Measurements from ENCODE around the gene MINDY4B.
A peak's percentile ranks its signal among the peaks of the same experiment; 100 is the strongest.

MINDY4B gene
- total RNA-seq, result 0 reads per million in 2 donors

DNA sequence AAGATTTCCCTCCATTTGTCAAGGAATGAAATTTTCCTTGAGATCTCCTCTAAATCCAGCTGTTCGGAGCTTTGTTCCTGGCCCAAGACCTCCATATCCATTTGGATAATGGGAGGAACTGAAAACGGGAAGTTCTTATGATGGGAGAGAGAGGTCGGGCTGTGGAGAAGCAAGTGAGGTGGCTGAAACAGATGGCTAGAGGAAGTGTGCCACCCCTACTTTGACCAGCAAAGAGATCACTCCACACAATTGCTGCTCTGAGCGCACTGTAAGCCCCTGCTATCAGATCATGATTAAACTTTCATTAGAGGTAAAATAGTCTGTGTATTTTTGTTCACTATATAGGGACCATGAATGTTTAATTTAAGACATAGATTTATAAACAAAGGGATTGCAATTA is at the start of gene MINDY4B:
MINDY4B (minus strand) TSS at position 101 of the 400 bp plus-strand sequence; CDS start at position 101, 0 bp downstream.
- DNase-seq, result no peak

DNA sequence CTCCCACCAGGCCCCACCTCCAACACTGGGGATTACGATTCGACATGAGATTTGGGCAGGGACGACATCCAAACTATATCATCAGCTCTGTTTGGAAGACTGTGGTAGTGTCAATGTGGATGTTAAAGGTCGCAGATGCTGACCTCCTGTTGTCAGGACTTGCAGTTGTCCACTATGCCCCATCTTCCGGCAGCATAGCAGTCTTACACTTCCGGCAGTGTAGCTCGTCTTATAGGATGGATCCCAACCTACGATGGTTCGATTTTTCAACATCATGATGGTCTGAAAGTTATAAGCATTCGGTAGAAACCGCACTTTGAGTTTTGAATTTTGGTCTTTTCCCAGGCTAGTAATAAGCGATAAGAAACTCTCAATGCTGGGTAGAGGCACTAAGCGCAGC is 46.7 kb upstream of the MINDY4B start:
- no peak for DNase-seq

DNA sequence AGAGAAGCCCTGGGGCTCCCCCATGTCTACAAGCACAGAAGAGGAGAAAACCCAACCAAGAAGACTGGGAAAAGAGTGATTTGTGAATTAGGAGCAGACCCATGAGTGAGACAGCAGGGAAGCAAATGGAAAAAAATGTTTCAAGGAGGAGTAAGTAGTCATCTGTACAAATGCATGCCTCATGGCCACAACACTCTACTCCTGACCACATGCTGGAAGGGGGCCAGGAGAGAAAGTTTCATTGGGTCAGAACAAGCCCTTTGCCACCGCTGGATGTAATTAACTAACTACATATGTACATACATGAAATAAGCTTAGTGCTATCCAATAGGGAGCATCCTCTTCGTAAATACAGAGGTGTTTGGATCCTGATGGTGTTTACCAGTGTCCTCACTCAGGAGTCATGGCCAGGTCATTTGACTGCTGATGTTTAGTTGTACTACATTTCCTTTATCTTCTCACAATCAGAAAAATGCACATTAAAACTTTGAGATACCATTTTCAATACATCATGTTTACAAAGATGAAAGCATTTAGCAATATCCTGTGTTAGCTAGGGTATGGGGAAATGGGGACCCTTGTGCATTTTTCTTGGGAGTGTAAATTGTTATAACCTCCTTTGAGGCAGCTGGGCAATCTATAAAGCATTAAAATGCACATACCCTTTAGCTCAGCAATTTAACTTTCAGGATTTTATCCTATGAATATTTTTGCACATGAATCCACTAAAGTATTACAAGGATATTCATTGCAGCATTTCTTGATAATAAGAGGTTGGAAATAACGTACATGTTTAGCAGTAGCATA is 40.2 kb upstream of the MINDY4B start:
- DNase-seq, result no peak

DNA sequence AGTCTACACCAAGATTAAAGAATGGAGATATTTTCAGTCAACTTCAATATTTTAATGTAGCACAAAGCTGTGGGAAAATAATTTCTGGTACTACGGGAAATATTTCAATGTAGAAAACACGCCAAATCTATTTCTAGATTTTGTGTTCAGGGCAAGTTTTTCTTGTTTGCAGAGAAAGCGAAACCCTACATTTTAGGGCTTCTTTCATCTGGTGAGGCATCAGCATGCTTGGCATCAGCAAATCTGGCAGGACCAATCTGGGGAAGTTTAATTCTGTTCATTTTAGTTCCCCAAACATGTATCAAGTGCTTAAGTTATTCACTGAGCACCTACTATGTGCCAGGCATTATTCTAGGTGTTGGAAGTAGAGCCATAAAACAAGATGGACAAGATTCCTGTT is 37.0 kb upstream of the MINDY4B start:
- DNase-seq, result no peak

DNA sequence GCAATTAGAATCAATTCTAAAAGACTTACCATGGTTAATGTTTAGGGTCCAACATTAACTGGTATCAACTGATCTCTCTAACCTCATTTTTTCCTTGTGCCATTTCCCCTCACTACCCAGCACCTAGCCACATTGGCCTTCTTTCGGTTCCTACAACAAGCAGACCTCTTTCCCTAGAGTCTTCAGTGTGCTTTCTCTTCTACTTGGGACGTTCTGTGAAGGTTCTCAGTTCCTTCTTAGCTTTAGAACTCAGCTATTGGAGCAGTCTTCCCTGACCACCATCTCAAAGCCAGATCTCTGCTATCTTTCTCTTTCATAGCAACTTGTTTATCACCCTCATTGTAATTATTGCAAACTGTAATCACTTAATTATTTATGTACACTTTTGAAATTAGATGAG is 31.5 kb upstream of the MINDY4B start:
- no peak for DNase-seq

DNA sequence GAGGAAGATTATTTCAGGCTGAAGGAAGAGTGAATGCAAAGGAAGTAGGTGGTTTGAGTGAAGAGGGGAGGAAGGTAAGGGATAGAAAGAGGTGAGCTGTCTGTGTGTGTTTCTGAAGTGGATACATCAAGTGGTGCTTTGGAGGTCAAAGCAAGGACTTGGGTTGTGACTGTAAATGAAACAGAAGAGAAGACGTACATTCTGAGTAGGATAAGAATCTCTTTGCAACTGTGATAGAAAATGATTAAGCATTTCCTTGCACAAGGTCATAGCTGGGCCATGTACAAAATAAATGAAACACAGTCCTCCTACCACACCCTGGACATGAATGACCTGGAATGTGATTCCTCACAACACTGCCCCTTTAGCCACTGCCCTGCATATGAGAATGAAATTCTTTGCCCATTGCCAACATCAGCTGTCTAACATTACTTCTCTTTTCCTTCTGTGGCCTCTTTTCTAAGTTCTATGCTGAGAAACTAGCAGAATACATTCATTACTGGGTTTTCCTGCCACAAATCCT is 28.3 kb upstream of the MINDY4B start:
- peak in 1 of 5 experiments; percentile 58 for DNase-seq

DNA sequence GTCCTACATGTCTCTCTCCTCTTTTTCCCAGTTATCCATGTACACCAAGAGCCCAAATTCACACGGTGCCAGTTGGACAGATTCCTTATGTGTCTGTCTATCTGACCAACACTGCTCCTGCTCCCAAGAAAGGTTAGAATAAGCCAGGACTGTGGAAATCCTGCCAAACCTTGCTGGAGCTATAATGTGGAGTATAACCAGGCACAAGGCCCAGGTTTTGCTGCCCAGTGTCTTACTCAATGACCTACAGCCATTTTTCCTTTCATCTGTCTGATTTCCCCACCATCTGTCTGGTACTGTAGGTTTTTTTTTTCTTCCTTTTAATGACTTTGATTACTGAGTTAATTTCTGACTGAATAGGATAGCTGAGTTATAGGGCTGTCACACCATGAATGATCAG is 26.5 kb upstream of the MINDY4B start:
- no peak for DNase-seq

DNA sequence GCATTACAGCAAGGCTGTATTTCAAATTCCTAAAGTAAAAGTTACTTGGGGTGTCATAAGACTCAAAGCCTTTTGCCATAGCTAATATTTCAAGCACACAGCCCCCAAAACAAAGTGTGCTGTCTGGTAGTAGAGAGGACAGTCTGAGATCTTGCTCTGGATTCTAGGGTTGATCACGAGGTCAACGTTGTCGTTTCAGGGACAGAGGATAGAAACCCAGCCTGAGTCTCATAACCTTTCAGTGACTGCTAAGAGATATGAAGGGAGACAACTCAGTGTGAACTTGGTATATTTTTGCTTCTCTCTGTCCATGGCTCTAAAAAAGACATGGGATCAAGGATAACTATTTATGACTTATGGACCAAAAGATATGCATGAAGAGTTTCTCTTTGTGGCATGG is 25.6 kb upstream of the MINDY4B start:
- DNase-seq, result no peak

DNA sequence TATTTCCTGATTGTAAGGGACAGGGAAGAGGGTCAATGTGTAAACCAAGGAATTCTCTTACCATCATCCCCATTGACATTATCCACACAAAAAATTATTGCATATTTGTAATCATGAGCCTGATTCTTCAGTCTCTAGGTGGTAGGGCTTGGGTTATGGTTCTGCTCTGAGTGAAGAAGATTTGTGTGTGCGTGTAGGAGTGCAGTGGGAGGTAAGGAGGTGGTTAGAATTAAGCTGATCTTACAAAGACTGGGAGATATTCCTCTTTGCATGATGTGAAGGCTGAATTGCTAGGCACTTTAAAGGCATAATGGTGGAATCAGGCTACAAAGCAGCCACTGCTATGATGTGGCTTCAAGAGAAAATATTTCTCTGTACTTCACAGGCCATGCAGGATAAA is 23.0 kb upstream of the MINDY4B start:
- no peak for DNase-seq

DNA sequence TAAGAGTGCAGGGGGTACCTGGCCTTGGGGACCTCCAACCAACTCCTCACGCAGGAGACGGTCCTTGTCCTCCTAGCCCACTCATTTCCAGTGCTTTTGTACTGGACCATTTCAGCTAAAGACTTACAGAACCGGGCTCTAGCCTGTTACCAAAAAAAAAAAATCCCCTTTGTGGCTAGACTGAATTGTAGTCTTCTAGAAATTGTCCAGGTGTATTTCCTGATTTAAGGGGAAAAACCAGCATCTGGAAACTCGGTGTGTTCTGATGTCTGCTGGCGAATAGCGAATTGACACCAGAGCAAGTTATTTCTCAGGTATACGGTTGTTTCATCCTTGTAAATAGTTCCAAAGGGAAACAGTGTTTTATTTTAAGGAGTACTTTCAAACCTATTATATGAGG is 21.1 kb upstream of the MINDY4B start:
- no peak for DNase-seq

DNA sequence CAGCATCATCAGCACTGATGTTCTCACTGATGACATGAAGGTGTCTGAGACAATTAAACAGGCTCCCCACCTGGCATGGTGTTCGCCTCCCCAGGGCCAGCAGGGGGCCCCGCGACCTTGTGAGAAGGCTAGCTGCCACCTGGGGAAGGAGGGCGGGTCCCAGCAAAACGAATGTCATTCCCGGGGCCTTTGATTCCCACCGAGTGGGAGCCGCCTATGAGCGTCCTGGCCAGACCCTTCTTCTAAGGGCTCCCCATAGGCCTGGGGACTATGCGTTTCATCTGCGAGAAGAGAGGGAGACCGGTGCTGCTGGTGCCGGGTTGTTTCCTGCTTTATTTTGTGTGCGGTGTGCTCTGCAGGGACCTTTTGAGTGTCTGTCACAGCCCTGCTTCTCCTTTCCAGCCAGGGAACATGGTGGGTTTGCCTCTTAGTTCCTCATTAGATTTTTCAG is 20.5 kb upstream of the MINDY4B start:
- DNase-seq, result peak in 3 of 5 experiments; percentile 11 to 58 (median 12)

DNA sequence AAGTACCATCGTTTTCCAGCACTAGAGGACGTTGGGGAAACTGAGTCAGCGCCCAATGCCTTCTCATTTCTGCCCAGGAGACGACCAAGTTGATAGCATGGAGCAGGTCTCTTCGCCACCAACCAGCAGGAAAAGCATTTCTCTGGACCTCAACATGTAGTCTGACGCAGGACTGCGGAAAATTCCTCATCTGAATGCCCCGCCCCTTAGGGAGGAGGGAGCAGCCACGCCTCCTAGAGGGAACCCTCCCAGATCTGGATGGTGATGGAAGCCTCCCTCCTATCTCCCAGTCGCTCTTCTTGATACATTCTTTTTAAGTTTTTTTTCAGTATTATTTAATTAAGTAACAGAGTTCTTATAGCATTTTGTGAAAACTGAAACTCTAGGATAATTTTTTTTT is 17.4 kb upstream of the MINDY4B start:
- no peak for DNase-seq

DNA sequence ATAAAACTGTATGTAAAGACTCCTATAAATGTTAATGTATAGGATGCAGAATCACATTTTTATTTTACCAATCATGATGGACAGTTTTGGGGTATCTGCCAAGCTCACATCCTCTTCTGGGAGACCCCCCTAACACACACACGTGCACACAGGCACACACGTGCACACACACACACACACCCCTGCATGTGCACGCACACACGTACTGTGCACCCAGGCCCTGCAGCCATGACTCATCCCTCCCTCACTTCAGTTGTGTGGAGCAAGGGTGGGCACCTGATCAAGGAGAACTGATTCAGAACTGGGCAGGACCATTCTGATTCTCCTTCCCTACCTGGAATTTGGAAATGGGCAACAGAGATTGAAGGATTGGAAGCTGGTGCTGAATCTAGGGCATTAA is 16.0 kb upstream of the MINDY4B start:
- no peak for DNase-seq

DNA sequence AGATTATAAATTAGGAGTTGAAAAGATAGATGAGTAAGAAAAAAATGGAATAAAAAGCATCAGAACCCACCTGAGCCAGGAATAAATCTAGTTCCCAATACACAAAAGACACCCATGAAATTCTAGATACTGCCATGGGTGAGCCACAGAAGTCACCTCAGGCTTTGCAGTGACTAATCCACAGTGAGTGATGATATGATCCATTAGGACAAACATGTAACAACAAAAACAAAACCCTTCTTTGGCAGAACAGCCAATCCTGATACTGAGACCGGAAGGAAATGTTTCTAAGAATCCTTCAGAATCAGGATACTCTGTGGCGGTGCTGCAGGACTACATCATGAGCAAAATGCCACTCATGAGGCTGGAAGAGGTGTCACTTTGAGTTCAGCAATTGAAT is 15.0 kb upstream of the MINDY4B start:
- DNase-seq, result no peak

DNA sequence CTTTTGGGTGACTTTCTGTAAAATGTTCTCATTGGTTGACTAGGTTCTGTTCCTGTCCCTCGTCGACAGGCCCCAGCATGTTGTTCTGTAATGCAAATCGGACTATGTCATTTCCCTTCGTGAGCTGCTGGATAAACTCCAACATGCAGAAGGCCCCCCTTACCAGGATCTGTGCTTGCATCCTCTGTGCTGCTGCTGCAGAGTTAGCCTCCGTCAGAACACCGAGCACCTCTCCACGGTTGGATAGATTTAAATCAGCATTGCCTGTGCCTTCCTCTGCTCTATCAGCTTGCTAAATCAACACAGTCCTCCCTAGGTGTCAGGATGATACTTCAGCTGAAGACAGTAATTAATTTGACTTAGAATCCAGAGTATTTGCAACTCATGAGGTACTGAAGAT is 12.7 kb upstream of the MINDY4B start:
- no peak for DNase-seq

DNA sequence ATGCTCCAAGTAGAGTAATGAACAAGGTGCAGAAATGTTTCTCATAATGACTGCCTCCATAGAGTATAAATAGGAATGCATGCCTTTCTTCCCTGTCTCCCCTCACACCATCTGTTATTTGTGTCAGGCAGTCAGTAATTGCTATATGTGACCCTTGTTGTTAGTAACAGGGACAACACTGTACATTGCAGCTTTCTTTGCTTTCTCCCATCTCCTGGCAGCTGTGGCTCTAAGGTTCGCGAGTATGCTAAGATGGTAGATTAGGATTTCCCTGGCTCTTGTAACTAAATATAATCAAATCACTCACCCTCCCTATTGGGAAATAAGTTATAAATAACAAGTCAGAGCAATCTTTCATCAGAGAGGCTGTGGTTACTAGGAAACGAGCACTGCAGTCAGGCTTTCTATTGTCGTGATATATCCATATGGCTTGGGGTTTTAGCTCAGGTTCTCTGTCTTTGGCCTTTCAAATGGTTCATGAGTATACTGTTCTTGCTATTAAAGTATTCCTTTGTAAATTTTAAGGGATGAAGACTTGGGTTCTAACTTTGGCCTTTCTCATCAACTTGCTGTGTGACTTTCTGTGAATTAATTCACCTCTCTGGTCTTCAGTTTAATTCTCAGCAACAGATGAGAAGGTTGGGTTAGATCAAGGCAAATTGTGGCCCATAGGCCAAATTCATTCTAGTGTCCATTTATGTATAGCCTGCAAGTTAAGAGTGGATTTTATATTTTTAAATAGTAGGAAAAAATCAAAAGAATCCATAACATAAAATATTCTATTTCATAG is 8.1 kb upstream of the MINDY4B start:
- no peak for DNase-seq

DNA sequence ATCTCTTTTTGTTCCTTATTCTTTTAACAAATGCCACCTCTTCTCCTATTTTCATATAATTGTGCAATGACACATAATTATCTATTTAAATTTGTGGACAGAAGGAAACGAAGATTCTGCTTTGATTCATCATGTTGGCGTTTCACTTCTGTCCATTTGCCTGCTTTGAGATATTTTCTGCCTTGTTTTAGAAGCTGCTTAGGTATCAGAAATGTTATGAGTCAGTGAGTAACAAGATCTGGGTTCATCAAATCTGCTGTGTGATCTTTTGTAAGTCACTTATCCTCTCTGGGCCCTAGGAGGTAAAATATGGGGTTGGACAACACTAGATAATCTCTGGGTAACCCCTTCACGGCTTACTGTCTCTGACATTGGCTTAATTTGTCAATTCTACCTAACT is 7.3 kb upstream of the MINDY4B start:
- DNase-seq, result peak in 1 of 5 experiments; percentile 46

DNA sequence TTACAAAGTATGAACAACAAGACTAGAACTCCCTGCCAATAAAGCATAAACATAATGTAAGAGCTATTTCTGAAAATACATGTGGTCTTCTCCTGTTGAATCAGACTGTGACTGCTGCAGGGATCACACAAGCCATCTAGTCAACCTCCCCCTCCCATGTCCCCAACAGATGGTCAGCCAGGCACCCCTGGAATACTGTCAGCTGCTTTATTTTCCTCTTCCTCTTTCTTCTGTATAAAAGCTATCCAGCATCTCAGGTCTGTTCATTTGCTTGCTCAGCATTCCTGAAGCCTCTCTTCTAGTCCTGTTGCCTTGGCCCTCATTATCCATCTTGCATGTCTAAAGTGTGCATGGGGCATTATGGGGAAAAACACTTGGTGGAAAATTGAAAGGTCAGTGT is 6.5 kb upstream of the MINDY4B start:
- no peak for DNase-seq

DNA sequence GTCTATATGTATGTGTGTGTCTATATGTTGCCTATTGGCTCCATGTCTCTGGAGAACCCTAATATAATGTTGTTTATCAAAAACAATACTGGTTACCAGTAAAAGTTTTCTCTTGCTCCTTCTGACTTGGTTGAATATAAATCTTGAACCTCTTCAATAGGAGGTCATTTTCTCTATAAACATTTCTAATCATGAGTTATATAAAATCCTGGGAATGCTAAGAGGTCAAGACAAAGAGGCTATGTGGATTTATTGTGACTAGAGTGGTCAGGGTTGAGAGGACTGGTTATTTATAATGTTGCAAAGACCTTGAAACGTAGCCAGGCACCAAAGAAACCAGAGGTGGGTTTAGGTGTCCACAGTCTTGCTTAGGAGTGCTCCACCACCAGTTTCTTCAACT is 1.2 kb upstream of the MINDY4B start:
- DNase-seq, result no peak

DNA sequence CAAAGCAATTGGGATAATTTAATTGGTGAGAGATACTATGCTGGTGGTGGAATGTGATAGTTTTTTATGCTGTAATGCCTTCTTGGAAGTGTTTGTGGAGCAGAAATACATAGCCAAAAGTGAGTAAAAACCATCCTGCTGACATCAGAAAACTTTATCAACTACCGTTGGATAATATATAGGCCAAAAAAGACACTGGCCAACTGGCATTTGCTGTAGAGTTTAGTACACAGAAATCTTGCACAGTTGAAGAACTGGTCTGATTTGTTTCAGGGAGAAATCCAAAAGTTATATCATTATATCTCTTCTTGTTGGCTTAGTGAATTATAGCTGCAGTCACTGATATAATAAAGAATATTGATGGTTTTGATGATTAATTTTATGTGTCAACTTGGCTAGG is 507 bp upstream of the MINDY4B start:
- no peak for DNase-seq

DNA sequence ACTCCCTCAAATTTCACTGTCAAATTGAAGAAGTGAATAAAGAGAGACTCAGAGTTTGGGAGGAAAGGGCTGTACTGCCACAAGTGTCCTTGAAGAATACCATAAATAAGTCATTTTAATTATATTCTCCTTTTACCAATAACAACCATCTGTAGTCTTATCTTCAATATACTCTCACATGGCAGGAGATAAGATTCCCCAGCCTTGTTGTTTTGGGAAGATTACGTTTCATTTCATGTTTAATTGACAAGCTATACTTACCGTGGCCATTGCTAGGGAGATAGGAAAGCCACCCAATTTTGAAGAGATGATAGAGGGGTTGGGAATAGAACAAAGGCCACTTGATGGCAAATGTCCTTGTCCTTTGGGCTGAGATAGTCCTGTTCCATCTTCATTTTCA is 2.3 kb downstream of the MINDY4B start:
- DNase-seq, result no peak

DNA sequence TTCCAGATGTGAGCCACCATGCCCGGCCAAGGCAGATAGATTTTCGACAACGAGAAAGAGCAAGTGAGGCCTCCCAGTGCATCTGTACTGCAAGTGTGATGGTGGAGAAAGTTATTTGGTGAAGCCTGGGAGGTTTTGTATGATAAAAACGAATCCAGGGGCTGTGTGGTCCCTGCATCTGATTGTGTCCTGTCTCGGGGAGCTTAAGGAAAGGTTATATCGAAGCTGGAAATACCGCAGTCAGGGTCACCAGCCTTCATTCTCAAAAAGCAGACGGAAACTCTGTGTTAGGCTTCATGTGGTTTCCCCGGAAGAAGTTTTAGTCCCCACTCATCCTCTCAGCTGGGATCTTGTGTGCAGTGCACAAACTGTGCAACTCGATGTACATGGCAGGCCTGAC is 3.4 kb downstream of the MINDY4B start:
- DNase-seq, result no peak

DNA sequence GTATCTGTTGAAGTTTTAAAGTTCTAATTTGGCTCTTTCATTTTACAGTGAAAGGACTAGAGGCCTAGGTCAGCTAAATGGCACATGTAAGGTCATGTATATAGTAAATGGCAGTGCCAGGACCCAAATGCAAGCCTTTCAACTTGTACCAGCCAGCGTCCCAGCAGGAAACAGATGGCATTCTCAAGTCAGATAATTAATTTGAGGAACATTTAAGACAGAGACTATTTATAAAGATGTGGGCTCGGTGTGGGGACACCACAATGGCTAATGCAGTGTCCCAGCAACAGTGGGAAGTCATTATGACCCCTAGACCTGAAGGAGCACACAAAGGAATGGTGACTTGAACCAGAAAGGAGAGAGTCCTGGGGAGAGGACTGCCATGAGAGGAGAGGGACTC is 6.1 kb downstream of the MINDY4B start:
- no peak for DNase-seq

Measured in T-helper 2 cell (primary cell).